ENCODE results near the gene TRAF2. TPM values are rescaled to one million over a fixed set of nuclear protein-coding genes. Genes with fewer than 3 reads are reported as not detected.
A peak's percentile ranks its signal among the peaks of the same experiment; 100 is the strongest.

The TRAF2 gene
- total RNA-seq, 1 donor from 2014 or later, result 10.0 TPM

DNA sequence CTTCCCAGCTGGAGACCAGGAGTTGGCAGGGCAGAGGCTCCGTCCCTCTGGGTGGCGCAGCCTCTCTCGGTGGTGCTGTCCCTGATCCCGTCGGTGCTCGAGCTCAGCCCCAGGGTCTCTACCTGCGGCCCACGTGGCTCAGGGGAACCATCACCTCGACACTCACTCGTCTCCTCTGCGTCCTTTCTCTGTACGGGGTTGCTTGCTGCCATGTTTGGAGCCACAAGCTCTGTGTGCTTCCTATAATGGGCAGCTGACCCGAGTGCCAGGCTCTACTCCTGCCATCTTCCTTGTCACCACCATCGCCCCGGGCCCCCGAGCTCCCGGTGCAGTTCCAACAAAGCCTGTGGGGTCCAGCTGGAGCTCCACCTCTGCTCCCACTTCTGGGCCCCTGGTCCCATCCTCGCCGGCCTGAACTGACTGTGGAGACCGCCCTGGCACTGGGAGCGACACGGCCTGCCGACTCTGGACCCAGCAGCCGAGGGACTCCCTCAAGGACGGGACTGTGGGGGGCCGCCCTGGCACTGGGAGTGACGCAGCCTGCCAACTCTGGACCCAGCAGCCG, 53.2 kb downstream of the TRAF2 start:
- no peaks in the 10 kb centered on the region for H3K27me3 ChIP-seq (ENCODE audit: low read depth)
- TF ChIP-seq, protein P1, sequence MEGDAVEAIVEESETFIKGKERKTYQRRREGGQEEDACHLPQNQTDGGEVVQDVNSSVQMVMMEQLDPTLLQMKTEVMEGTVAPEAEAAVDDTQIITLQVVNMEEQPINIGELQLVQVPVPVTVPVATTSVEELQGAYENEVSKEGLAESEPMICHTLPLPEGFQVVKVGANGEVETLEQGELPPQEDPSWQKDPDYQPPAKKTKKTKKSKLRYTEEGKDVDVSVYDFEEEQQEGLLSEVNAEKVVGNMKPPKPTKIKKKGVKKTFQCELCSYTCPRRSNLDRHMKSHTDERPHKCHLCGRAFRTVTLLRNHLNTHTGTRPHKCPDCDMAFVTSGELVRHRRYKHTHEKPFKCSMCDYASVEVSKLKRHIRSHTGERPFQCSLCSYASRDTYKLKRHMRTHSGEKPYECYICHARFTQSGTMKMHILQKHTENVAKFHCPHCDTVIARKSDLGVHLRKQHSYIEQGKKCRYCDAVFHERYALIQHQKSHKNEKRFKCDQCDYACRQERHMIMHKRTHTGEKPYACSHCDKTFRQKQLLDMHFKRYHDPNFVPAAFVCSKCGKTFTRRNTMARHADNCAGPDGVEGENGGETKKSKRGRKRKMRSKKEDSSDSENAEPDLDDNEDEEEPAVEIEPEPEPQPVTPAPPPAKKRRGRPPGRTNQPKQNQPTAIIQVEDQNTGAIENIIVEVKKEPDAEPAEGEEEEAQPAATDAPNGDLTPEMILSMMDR (IDR thresholded peaks at IDR 0.05; ENCODE audit: borderline replicate concordance), result no peak
- peak overlapping the region; percentile 82 for H3K27ac ChIP-seq (replicated peaks)
- H3K4me3 ChIP-seq, result no peak overlapping the region
- peak; percentile 15 for DNase-seq
- intact Hi-C loops (cut with micrococcal nuclease), result loop anchor here (10.0 kb wide), 1 partner anchor 55 kb away; the partner anchor contains the start of gene TRAF2
- peaks cover 48% of the 10 kb centered on the region for H3K4me1 ChIP-seq
- peaks cover 46% of the 10 kb centered on the region for H3K36me3 ChIP-seq
- no peaks in the 10 kb centered on the region for H3K9me3 ChIP-seq (replicated peaks)

DNA sequence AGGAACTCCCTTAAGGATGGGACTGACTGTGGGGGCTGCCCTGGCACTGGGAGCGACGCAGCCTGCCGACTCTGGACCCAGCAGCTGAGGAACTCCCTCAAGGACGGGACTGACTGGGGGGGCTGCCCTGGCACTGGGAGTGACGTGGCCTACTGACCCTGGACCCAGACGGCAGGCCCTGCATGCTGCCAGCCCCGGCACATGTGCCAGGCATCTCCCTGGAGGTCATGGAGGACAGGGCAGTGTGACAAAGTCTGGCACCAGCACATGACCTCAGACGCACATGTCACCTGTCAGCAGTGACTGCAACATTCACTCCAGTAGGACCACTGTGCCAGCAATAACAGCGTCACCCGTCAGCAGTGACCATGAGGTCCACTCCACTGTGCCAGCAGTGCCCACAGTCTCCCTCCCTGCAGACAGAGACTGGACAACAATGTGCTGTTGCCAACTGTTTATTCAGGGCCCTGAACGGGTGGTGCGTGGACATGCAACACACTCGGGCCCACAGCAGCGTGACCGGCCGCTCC, 53.7 kb downstream of the TRAF2 start:
- peak overlapping the region; percentile 82 for H3K27ac ChIP-seq (replicated peaks)
- intact Hi-C loops (cut with micrococcal nuclease), result loop anchor here (10.0 kb wide), 1 partner anchor 55 kb away; the partner anchor contains the start of gene TRAF2
- TF ChIP-seq, protein P1 (IDR thresholded peaks at IDR 0.05; ENCODE audit: borderline replicate concordance), result no peak
- H3K4me1 ChIP-seq, result peaks cover 52% of the 10 kb centered on the region
- peaks cover 46% of the 10 kb centered on the region for H3K36me3 ChIP-seq
- peak overlapping the region; percentile 36 for H3K4me3 ChIP-seq
- H3K27me3 ChIP-seq (ENCODE audit: low read depth), result no peaks in the 10 kb centered on the region
- peak; percentile 85 for DNase-seq
- no peaks in the 10 kb centered on the region for H3K9me3 ChIP-seq (replicated peaks)

DNA sequence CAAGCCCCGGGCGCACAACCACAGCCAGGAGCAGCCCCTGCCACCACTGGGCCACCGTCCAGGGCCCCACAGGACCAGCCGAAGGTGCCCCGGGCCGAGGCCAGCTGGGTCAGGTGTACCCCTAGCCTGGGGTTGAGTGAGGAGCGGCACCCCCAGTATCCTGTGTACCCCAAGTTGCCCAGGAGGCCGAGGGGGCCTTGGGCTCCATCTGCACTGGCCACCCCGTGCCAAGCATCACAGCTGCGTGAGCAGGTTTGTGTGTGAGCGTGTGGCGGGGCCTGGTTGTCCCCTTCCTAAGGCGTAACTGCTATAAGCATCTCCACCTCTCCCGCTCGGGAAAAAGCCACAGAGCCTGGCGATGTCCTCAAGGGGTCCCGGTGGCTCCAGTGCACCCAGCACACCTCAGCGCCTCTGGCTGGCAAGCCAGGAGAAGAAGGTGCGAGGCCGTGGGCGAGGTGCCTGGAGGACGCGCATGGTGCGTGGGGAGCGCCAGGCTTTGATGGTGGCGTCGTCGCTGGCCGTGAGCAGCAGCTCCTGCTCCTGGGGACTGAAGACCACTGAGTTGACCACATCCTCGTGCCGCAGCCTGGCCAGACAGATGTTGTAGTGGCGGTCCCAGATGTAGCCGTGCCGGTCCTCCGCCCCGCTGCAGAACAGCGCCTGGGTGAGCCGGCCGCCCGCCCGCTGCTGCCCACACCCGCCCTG, 54.4 kb downstream of the TRAF2 start:
- Histone ChIP-seq H3K27ac (replicated peaks) (peak overlapping the region; percentile 82), H3K9me3 (replicated peaks) (no peaks in the 10 kb centered on the region), H3K27me3 (ENCODE audit: low read depth) (no peaks in the 10 kb centered on the region), H3K36me3 (peaks cover 46% of the 10 kb centered on the region), H3K4me1 (peaks cover 53% of the 10 kb centered on the region), H3K4me3 (peak overlapping the region; percentile 36)
- TF ChIP-seq, protein P1 (IDR thresholded peaks at IDR 0.05; ENCODE audit: borderline replicate concordance), result no peak
- intact Hi-C loops (cut with micrococcal nuclease), result no loop called here
- DNase-seq, result no peak

DNA sequence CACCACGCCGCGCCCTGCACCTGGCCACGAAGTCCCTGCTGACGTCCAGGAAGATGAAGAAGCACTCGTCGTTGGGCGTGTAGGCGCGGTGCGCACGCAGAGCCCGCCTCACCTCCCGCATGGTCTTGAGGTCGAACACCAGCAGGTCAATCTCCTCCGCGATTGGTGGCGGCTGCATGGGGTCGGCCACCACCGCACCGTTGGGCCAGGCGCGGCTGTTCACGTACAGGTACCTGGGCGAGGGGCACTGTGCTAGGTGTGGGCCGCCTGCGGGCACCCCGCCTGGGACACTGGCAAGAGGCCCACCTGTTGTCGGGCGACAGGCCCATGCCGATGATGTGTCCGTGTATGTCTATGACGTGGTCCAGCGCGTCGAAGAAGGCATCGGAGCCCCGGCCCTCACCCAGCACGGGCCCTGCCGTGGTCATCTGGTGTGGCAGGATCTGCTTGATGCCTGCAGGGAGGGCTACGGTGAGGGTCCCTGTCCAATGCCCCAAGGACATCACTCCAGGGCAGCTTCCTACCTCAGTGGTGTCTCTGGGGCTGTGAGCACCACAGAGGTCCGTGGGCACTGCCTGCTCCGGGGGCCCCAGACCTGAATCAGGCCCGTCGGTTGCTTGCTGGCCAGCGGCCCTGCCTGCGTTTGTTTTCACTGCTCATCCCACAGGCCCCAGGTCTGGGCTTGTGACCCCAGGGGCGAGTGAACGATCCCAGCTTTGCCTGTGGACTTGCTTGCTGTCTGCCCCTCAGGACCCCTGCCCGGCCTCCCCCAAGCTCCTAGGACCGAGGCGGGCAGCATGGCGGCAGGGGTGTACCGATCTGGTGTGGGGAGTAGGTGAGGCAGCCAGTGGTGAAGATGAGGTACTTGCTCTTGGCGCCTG, 55.2 kb downstream of the TRAF2 start:
- peaks cover 53% of the 10 kb centered on the region for H3K4me1 ChIP-seq
- peak overlapping the region; percentile 82 for H3K27ac ChIP-seq (replicated peaks)
- no peaks in the 10 kb centered on the region for H3K27me3 ChIP-seq (ENCODE audit: low read depth)
- intact Hi-C loops (cut with micrococcal nuclease), result no loop called here
- H3K4me3 ChIP-seq, result no peak overlapping the region
- H3K36me3 ChIP-seq, result peaks cover 46% of the 10 kb centered on the region
- TF ChIP-seq, protein P1 (IDR thresholded peaks at IDR 0.05; ENCODE audit: borderline replicate concordance), result no peak
- H3K9me3 ChIP-seq (replicated peaks), result no peaks in the 10 kb centered on the region
- peak; percentile 16 for DNase-seq
